ENCODE measurements around the gene TBCCD1.
"Not testable (repeated sequence)": the region's sequence is repeated elsewhere in the genome, so short reads cannot be mapped to it uniquely, and the experiment has no call there.

TBCCD1 gene

DNA sequence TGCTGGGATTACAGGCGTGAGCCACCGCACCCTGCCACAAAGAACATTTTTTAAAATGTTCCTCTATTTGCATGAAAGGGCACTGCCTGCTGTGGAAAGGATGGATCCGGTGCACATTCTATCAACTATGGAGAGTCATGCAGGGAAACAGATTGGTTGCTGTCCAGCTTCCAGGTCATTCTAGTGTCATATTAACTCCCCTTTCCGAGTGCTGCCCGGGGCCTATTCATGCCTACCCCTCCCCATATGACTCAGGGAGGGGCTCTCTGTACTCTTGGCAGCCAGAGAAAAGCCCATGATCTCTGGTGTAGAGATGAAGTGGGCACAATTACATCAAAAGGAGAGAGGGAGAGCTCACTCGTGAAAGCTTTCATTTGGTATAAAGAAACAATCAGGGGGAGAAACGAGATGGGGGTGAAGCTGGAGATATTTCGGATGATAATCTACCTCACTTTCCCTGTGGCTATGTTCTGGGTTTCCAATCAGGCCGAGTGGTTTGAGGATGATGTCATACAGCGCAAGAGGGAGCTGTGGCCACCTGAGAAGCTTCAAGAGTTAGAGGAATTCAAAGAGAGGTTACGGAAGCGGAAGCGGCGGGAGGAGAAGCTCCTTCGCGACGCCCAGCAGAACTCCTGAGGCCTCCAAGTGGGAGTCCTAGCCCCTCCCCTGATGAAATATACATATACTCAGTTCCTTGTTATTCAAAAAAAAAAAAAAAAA, 29.6 kb upstream of the TBCCD1 start:
- no peak for DNase-seq (ENCODE audit: low read depth in 1 of 2, low spot score in 1 of 2)

DNA sequence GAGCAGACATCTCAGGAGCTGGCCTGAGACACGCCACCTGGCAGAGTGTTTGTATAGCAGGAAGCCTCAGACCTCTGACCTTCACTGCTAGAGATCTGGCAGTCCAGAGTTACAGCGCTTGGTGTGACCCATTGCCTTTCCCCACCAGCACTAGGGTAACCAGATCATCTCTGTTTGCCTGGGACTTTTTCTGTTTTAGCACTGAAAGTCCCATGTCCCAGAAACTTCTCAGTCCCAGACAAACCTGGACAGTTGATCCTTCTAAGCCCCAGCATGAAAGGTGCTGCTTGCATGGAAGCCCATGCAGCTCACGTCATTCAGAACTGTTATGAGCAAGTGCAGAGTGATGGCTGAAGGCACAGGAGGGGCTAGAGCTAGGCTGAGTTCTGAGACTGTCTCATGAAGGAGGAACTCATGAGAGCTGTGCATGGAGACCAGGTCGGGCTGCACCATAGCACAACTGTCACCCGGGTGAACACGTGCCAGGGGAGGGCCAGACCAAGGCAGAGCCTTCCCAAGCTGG, 27.5 kb upstream of the TBCCD1 start:
- DNase-seq (ENCODE audit: low read depth in 1 of 2, low spot score in 1 of 2) = no peak

DNA sequence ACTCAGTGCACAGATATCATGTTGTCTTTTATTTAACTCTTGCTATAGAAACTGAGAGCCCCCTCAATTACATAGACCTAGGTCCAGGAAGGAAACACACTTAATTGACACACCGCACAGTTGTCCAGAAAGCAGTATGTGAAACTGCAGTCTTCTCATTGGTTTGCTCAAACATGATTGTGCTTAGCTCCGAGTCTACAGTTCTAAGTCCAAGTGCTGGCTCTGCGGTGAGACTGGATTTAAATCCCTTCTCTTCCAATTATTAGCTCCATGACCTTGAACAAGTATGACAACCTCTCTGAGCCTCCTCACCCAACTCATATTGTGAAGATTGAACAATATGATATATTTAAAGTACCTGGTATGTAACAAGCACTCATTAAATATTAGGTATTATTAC, 26.7 kb upstream of the TBCCD1 start:
- no peak for DNase-seq (ENCODE audit: low read depth in 1 of 2, low spot score in 1 of 2)

DNA sequence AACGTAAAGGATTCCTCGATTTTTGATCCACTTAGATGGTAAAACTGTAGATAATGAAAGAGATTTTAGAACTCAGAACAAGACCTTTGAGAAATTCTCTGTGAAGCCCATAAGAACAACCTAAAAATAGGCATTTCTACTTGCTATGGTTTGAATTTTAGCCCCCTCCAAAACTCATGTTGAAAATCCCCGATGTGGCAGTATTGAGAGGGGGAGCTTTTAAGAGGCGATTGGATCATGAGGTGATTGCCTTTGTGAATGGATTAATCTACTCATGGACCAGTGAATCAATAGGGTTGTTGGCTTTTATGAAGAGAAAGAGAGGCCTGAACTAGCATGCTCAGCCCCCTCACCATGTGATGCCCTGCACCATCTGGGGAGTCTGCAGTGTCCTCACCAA, 25.5 kb upstream of the TBCCD1 start:
- no peak for DNase-seq (ENCODE audit: low read depth in 1 of 2, low spot score in 1 of 2)

DNA sequence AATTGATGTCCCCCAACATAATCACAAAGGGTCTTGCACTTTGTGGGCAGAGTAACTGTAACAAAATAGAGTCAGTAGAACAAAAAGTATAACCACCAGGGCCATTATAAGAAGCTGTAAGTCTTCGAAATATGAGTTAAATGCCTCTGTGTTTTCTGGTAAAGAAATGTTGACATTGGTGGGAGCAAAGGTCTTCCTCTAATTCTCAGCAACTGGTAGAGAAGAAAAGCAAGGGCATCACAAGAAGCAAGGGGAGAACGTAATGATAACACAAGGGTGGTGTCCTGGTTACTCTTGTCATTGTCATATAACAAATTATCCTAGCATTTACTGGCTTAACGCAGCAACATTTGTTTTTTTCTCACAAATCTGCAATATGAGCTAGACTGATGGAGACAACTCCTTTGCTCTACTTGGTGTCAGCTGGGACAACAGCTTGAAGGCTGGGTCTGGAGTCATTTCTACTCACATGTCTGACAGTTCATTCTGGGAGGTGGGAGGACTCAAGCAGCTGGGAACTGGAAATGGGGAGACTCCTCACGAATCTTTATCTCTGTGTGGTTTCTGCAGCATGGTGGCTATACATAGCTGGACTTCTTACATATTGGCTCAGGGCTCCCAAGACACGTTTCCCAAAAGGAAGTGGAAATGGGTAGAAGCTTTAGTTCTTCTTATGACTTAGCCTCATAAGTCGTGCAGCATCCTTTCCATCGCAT, 23.6 kb upstream of the TBCCD1 start:
- no peak for DNase-seq (ENCODE audit: low read depth in 1 of 2, low spot score in 1 of 2)

DNA sequence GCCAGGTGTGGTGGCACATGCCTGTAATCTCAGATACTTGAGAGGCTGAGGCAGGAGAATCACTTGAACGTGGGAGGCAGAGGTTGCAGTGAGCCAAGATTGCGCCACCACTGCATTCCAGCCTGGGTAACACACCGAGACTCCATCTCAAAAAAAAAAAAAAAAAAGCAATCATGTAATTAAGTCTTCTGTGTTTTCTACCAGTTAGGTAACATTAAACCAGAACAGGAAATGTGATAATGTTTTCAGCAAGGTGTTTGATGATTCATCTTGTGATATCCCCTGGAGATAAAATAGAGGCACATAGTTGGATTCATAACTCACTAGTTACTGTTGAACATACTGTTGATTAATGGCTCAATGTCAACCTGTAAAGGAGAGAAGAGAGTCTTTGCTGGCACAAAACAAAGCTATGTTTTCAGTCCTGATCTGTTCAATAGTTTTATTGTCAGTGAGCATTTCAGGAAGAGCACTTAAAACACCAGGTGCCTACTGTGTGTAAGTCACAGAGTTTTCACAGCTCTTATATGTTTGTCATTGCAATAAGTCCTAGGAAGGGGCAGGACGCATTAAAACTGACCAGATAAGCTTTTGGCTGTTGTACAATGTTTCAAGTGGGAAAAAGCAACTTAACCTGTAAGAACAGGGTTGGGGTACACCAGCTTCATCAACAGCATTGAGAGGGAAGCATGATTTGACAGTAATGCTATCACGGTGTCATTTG, 22.9 kb upstream of the TBCCD1 start:
- no peak for DNase-seq (ENCODE audit: low read depth in 1 of 2, low spot score in 1 of 2)

DNA sequence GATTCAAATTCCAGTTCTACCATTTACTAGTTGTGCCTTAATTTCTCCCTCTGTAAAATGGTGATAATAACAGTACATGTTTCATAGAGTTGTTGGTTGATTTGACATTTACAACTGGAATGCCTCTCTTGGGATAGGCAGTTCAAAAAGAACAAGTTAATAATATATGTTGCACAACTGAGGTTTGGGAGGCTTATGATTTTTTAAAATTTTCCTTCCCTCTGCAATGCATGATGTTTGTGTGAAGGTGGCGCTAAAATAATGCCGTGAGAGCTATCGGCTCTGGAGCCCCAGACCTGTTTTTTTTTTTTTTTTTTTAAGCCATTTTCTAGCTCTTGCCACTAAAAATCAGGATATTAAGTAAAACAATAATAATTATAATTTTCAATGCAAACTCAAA, 22.0 kb upstream of the TBCCD1 start:
- DNase-seq (ENCODE audit: low read depth in 1 of 2, low spot score in 1 of 2) = no peak

DNA sequence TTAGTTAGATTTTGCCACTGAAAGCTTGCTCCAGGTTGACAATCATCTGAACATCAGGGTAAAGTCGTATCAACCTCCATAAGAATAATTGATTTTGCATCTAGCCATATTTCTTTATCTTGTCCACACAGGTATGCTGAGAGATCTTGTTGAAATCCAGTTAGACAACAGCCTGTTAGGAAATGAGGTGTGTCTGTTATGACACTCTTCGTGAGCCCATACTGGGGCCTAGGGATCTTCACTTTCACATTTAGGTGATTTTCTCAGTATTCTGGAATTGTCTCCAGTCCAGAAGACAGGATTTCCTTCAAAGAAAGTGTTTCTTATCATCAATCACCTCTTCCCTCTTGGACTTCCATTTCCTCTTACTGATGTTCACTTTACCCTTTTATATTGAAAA, 21.5 kb upstream of the TBCCD1 start:
- no peak for DNase-seq (ENCODE audit: low read depth in 1 of 2, low spot score in 1 of 2)

DNA sequence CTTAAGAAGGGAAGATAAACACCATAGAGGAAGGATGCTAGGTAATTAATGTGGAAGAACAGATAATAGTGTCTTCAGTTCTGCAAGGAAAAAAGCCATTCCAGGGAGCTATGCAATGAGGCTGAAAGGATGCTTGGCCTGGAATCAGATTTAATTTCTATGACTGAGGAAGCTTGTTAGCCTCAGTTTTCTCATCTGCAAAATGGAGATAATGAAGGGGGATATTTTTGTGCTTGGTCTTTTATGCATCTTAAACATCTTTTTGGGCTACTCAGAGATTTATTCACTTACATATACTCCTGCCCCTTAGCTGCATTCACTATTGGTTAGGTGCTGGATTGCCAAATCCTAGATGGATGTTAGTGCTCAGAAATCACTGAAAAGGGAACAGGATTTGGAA, 20.0 kb upstream of the TBCCD1 start:
- DNase-seq (ENCODE audit: low read depth in 1 of 2, low spot score in 1 of 2) = no peak

DNA sequence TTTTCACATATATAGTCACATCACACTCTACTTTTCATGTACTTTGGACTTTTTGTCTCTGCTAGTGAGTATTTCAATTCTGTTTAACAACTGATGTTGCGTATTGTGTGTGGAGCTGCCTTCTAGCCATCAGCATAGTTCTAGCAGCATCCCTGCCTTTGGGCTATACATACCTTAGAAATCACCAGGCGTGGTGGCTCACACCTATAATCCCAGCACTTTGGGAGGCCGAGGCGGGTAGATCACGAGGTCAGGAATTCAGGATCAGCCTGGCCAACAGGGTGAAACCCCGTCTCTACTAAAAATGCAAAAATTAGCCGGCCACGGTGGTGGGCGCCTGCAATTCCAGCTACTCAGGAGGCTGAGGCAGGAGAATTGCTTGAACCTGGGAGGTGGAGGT, 19.1 kb upstream of the TBCCD1 start:
- not testable (repeated sequence) for DNase-seq (ENCODE audit: low read depth in 1 of 2, low spot score in 1 of 2)

DNA sequence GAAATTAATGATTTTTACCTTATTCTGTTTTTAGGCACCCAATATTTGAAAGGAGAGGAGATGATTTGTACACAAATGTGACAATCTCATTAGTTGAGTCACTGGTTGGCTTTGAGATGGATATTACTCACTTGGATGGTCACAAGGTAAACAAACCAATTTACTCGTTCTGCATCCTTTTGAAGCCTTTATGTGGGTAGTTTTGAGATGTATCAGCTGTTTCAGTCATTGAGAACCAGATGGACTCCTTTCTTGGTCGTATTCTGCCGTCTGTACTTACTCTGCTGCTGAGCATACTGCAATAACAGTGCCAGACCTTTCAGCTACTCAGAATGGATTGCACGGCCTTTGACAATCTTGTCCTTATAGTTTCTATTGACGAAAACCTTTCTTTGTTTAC, 16.7 kb upstream of the TBCCD1 start:
- DNase-seq (ENCODE audit: low read depth in 1 of 2, low spot score in 1 of 2) = no peak

DNA sequence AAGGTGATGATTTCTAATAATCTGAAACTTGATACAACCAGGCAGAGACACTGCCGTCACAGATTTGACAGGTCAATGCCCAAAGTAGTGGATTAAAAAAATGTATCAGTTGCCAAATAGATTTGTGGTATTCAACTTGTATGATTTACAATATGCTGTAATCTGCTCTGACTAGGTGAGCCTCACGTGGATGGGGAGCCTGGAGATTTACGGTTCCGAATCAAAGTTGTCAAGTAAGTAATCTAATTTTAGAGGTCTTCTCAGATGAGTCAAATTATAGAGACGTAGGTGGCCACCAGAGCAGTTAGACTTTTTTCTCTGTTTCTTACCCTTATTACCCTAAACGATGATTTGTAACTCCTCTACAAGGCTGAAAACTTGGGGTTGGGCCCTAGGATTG, 15.4 kb upstream of the TBCCD1 start:
- no peak for DNase-seq (ENCODE audit: low read depth in 1 of 2, low spot score in 1 of 2)

DNA sequence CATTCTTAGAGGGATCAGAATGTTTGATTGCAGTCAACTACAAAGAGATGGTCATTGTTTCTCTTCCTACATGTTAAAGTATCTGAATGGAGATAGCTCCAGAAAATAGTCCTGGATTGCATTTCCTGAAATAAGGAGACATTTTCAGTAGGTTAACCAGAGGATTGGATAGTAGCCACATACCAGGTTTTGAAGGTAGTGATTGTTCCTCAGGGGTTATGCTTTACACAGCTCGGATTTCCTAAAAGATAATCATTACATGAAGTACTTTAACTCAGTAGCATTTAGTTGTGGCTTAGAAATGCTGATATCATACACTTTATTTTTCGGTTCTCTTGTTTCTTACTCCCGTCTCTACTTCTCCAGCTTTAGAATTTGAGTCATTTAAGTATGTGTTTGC, 13.6 kb upstream of the TBCCD1 start:
- no peak for DNase-seq (ENCODE audit: low read depth in 1 of 2, low spot score in 1 of 2)

DNA sequence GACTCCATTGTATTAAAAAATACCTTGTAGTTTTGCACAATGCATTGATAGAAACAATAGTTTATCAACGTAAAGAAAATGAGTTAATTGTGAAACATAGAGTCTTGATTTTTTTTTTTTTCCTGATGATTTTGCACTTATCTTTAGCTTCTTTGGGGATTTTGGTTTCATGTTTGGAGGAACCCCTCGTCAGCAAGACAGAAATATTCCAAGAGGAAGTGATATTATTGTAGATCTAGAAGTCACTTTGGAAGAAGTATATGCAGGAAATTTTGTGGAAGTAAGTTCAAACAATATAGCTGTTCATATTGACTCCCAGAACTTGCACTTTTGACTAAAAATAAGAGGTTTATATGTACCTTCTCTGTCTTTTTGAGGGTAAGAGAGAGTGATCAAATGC, 10.4 kb upstream of the TBCCD1 start:
- DNase-seq (ENCODE audit: low read depth in 1 of 2, low spot score in 1 of 2) = no peak

DNA sequence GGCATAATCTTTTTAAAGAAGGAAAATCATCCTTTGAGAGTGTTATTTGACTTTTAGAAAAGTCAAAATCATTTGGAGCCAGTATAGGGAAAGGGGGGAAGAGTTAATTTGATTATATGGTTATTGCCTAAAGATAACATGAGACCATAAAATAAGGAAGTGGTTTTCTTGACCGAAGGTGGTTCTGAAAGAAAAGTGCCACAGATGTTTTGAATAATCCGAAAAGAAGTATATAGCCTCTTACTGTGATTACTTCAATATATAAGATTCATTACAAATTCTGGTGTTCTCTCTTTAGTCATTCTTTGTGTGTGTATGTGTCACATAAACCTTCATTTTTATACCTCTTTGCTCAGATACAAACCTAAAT, 4.5 kb upstream of the TBCCD1 start:
- DNase-seq (ENCODE audit: low read depth in 1 of 2, low spot score in 1 of 2) = no peak

DNA sequence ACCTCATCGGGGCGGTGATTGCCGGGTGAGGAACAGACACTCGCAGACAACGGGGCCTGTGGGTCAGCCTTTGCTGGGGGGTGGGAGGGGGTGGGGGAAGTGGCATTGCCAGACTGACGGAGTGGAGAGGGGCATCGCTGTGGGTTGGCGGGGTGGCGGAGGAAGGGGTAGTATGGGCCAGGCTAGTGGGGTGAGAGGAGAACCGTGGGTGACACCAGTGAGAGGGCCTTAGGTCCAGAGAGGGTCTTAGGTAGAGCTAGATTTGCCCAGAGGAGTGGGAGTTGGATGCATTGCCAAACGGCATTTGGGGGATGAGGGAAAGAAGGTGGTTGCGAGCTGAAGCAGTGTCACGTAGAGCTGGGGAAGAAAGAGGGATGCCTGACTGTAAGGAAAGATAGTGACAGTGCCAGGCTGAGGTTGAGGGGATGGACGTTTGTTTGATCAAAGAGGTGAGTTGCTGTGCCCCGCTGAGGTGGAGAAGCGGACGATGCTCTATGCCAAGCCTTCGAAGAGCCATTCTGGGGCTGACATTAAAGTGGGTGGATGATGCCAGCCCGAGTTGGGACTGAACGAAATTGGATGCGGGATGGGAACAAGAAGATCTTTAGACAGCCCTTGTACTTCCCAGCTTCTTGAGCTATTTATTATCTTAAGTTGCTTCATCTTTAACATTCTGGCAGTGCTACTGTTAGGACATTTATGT, 4.0 kb upstream of the TBCCD1 start:
- no peak for DNase-seq (ENCODE audit: low read depth in 1 of 2, low spot score in 1 of 2)

DNA sequence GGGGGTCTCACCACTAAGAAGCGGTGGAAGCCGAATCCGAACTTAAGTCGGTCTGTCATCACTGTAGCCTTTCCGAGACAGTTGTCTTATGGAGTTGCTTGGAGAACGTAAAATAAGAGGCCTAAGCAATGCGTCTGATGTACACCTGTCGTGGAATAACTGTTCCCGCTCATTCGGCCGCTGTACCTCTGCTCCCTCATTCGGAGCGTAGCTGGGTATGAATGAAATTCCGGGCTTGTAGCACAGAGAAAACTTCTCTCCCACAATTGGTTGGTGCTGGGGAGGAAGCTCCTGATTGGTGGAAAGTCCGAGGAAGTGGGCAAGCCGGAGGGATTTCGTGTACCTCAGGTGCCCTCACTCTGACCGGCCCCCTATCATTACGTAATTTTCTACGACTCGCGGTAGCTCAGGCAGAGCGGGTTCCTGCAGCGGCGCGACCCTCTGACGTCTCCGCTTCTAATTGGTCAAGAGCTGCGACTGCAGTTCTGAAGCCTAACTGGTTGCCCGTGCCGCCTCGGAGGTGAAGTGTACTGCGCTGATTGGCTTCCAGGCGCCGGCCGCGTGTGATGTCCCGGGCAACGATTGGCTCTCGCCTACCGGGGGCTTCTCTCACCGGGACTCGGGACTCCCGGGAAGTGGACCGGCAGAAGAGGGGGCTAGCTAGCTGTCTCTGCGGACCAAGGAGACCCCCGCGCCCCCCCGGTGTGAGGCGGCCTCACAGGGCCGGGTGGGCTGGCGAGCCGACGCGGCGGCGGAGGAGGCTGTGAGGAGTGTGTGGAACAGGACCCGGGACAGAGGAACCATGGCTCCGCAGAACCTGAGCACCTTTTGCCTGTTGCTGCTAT, 3.2 kb upstream of the TBCCD1 start, which contains the start of gene DNAJB11:
TSS of gene DNAJB11 (plus strand) at position 625 of the 845 bp plus-strand sequence. CDS start at position 803, 178 bp downstream.
- DNase-seq (ENCODE audit: low read depth in 1 of 2, low spot score in 1 of 2) = peak; percentile 90

DNA sequence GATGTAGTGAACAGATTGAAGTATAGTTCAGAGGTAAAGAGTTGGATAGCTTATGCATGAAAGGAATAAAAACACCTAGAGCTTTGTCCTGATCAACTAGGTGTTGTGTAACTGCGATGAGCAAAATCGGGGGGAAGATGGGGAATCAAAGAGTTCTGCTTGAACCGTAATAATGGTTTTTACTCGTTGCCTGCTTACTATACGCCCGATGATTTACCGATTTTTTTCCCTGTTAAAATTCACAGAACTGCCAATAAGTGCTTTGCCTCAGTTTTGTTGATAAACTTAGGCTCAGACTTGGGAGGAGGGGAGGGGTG, 2.6 kb upstream of the TBCCD1 start:
- DNase-seq (ENCODE audit: low read depth in 1 of 2, low spot score in 1 of 2) = no peak

DNA sequence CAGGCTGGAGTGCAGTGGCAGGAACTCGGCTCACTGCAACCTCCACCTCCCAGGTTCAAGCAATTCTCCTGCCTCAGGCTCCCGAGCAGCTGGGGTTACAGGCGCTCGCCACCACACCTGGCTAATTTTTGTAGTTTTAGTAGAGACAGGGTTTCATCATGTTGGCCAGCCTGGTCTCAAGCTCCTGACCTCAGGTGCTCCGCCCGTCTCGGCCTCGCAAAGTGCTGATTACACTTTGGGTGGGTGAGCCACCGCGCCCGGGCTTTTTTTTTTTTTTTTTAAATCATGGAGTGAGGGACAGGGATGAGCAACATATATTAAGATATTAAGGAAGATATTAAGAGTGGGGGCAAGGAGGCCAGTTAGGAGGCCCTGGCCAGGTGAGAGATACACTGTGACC, 2.2 kb upstream of the TBCCD1 start:
- not testable (repeated sequence) for DNase-seq (ENCODE audit: low read depth in 1 of 2, low spot score in 1 of 2)

DNA sequence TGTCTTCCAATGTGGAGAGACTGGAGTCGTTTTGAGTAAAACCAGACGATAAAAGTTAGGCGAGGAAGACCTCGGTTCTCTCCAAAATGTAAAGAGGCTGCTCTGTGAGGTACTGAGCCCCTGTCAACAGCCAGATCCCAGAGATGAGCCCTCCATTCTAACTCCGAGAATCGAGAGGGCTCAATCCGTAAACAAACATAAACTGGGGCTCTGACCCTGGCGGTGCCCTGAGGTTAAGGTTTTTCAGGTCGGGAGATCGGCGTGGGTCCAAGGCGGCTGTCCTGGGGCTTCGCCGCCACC, 417 bp downstream of the TBCCD1 start:
- DNase-seq (ENCODE audit: low read depth in 1 of 2, low spot score in 1 of 2) = no peak

DNA sequence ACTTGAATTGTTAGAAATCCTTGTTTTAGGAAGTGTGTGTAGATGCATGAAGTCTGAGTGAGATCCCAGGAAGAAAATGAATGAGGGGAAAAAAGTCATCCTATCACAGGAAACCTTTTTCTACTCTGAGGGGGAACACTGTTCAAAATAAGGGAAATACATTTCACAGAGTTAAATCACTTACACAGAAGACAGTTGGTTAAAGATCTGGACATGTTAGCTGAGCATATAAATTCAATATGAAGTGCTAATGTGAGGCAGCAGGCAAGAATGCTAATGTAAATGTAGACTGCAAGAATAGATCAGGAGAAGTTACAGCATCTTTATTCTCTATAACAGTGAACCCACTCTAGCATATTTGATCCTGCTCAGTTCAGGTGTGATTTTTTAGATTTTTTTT, 2.6 kb downstream of the TBCCD1 start:
- no peak for DNase-seq (ENCODE audit: low read depth in 1 of 2, low spot score in 1 of 2)
